Cerebellar cortex (tissue), 1 donor: ENCODE results near the gene ERCC4.
"Not testable (repeated sequence)": the region's sequence is repeated elsewhere in the genome, so short reads cannot be mapped to it uniquely, and the experiment has no call there.

ENCODE experiments used
- DNase-seq: peaks from one replicate; pipeline ENCODE4 v3.0.0-alpha.2; 2015; ENCODE audit warnings: low spot score

The ERCC4 gene

GRCh38 chr16:13919683-13920509 is at the start of gene ERCC4:
Gene ERCC4 (plus strand): TSS chr16:13920154. CDS start chr16:13920166, 12 bp downstream.
- DNase-seq, result peak; percentile 99

- DNase-seq, result peak; percentile 24
Measured at GRCh38 chr16:13873835-13874438, 46.0 kb upstream of the ERCC4 start.

- DNase-seq, result no peak
Measured at GRCh38 chr16:13875614-13876284, 44.2 kb upstream of the ERCC4 start.

- no peak for DNase-seq
Measured at GRCh38 chr16:13883276-13883675, 36.7 kb upstream of the ERCC4 start.

GRCh38 chr16:13883881-13884280 is 36.1 kb upstream of the ERCC4 start:
- DNase-seq, result no peak

GRCh38 chr16:13885700-13886099 is 34.3 kb upstream of the ERCC4 start:
- no peak for DNase-seq

GRCh38 chr16:13886608-13887007 is 33.3 kb upstream of the ERCC4 start:
- no peak for DNase-seq

GRCh38 chr16:13889323-13889722 is 30.6 kb upstream of the ERCC4 start:
- not testable (repeated sequence) for DNase-seq

- DNase-seq, result no peak
Measured at GRCh38 chr16:13892301-13892700, 27.7 kb upstream of the ERCC4 start.

- DNase-seq, result no peak
Measured at GRCh38 chr16:13895516-13895915, 24.4 kb upstream of the ERCC4 start.

GRCh38 chr16:13896543-13897182 is 23.3 kb upstream of the ERCC4 start:
- DNase-seq, result no peak

GRCh38 chr16:13897806-13898205 is 22.1 kb upstream of the ERCC4 start:
- DNase-seq, result no peak

GRCh38 chr16:13898233-13898632 is 21.7 kb upstream of the ERCC4 start:
- DNase-seq, result no peak

GRCh38 chr16:13902052-13902451 is 17.9 kb upstream of the ERCC4 start:
- DNase-seq, result no peak

- DNase-seq, result no peak
Measured at GRCh38 chr16:13902677-13903076, 17.3 kb upstream of the ERCC4 start.

GRCh38 chr16:13904179-13904691 is 15.7 kb upstream of the ERCC4 start:
- no peak for DNase-seq

- peak; percentile 23 for DNase-seq
Measured at GRCh38 chr16:13904822-13905221, 15.1 kb upstream of the ERCC4 start.

GRCh38 chr16:13906168-13907089 is 13.5 kb upstream of the ERCC4 start:
- no peak for DNase-seq

GRCh38 chr16:13907431-13907830 is 12.5 kb upstream of the ERCC4 start:
- no peak for DNase-seq

GRCh38 chr16:13909069-13909468 is 10.9 kb upstream of the ERCC4 start:
- no peak for DNase-seq

- DNase-seq, result no peak
Measured at GRCh38 chr16:13909872-13910303, 10.1 kb upstream of the ERCC4 start.
